Stimulated activated CD4-positive, alpha-beta T cell treated with anti-CD3 and anti-CD28 coated beads, Interleukin-15, amount 100 ng/mL, for 48 hours (primary cell): ENCODE data around the gene CACUL1.

Experiments used
- DNase-seq, 2 donors: peaks; one replicate each; pipeline ENCODE4 v3.0.0-alpha.2; 2020; ENCODE audit warnings: low read depth in 2 of 2

The CACUL1 gene

GRCh38 chr10:118638680-118639079, 116.1 kb downstream of the CACUL1 start:
- DNase-seq, result no peak

GRCh38 chr10:118635674-118636402, 118.9 kb downstream of the CACUL1 start:
- DNase-seq, result no peak

- DNase-seq, result no peak
Observed at GRCh38 chr10:118633786-118634185, 121.0 kb downstream of the CACUL1 start.

GRCh38 chr10:118629211-118629610, 125.6 kb downstream of the CACUL1 start:
- no peak for DNase-seq

GRCh38 chr10:118628397-118628796, 126.4 kb downstream of the CACUL1 start:
- DNase-seq, result no peak

GRCh38 chr10:118626953-118627352, 127.8 kb downstream of the CACUL1 start:
- DNase-seq, result no peak
